ENCODE results near the gene ST6GALNAC4.

DNA sequence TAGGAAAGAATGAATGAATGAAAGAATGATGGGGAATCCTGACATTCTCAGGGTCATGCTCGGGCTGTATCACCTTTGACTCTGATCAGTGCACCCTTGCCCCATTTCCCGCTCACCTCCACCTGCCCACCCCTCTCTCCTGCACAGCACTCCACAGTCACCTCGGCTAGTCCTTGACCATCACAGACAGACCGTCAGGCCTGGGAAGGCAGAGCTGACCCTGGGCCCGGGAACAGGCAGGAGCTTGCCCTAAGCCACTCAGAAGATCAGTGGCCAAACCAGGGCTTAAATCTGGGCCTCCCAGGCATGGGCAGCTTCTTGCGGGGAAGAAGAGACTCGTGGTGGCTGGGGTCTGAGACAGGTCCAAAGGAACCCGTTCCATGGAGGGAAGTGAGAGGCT lies 21.0 kb downstream of the ST6GALNAC4 start:
- TF ChIP-seq CTCF (IDR thresholded peaks at IDR 0.05) (no peak), POLR2A (IDR thresholded peaks at IDR 0.05) (no peak)
